Epithelial cell of esophagus (primary cell): ENCODE measurements around the gene GPSM1.

Experiments
- DNase-seq: peaks from one replicate; pipeline ENCODE4 v3.0.0; 2010; ENCODE audit warnings: low read depth
- H3K4me3 ChIP-seq: 2 replicates; pipeline ENCODE4 v1.5.1; 2011; ENCODE audit warnings: mild to moderate bottlenecking, low read length, control low read depth
- TF ChIP-seq, protein P1 (sequence below): IDR thresholded peaks from 2 replicates; pipeline ENCODE4 v1.5.1; 2011; ENCODE audit warnings: low read depth, mild to moderate bottlenecking, low read length, control low read depth, inconsistent platforms; ENCODE audit not compliant: insufficient read depth; ENCODE audit errors: missing control alignments

Gene GPSM1

GRCh38 chr9:136335296-136336155 lies 8.2 kb downstream of the GPSM1 start:
- TF ChIP-seq, protein P1, sequence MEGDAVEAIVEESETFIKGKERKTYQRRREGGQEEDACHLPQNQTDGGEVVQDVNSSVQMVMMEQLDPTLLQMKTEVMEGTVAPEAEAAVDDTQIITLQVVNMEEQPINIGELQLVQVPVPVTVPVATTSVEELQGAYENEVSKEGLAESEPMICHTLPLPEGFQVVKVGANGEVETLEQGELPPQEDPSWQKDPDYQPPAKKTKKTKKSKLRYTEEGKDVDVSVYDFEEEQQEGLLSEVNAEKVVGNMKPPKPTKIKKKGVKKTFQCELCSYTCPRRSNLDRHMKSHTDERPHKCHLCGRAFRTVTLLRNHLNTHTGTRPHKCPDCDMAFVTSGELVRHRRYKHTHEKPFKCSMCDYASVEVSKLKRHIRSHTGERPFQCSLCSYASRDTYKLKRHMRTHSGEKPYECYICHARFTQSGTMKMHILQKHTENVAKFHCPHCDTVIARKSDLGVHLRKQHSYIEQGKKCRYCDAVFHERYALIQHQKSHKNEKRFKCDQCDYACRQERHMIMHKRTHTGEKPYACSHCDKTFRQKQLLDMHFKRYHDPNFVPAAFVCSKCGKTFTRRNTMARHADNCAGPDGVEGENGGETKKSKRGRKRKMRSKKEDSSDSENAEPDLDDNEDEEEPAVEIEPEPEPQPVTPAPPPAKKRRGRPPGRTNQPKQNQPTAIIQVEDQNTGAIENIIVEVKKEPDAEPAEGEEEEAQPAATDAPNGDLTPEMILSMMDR, result no peak
- no peak for DNase-seq
- no peak overlapping the region for H3K4me3 ChIP-seq

GRCh38 chr9:136336156-136336870 lies 9.0 kb downstream of the GPSM1 start:
- TF ChIP-seq, protein P1, result no peak
- no peak overlapping the region for H3K4me3 ChIP-seq
- no peak for DNase-seq

DNA sequence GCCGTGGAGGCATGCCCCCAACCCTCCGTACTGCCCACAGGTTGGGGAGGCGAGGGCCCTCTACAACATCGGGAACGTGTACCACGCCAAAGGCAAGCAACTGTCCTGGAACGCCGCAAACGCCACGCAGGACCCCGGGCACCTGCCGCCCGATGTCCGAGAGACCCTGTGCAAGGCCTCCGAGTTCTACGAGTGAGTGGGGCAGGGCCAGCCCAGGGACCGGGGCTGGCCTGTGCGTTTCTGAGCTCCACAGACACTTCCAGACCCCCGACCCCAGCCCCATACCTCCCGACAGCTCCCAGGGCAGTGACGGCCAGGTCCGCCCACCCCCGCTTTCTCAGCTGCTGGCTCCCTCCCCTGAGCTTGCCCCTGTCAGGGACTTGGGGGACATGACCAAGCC lies 9.5 kb downstream of the GPSM1 start:
- H3K4me3 ChIP-seq, result no peak overlapping the region
- TF ChIP-seq, protein P1, result no peak
- no peak for DNase-seq

GRCh38 chr9:136337416-136338395 lies 10.4 kb downstream of the GPSM1 start:
- no peak for DNase-seq
- no peak overlapping the region for H3K4me3 ChIP-seq
- TF ChIP-seq, protein P1, result no peak

DNA sequence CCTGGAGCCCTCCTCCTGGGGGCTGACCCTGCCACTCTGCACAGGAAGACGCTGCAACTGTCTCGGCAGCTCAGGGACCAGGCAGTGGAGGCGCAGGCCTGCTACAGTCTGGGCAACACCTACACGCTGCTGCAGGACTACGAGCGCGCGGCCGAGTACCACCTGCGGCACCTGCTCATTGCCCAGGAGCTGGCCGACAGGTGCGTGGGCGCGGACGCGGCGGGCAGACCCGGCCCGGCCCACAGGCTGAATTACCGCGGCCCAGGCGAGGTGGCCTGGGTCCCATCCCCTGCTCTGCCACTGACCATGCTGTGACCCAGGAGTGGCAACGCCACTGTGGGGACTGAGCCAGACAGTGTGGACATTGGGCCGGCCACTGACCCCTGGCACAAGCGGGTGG lies 11.2 kb downstream of the GPSM1 start:
- DNase-seq, result no peak
- no peak overlapping the region for H3K4me3 ChIP-seq
- TF ChIP-seq, protein P1, result no peak

DNA sequence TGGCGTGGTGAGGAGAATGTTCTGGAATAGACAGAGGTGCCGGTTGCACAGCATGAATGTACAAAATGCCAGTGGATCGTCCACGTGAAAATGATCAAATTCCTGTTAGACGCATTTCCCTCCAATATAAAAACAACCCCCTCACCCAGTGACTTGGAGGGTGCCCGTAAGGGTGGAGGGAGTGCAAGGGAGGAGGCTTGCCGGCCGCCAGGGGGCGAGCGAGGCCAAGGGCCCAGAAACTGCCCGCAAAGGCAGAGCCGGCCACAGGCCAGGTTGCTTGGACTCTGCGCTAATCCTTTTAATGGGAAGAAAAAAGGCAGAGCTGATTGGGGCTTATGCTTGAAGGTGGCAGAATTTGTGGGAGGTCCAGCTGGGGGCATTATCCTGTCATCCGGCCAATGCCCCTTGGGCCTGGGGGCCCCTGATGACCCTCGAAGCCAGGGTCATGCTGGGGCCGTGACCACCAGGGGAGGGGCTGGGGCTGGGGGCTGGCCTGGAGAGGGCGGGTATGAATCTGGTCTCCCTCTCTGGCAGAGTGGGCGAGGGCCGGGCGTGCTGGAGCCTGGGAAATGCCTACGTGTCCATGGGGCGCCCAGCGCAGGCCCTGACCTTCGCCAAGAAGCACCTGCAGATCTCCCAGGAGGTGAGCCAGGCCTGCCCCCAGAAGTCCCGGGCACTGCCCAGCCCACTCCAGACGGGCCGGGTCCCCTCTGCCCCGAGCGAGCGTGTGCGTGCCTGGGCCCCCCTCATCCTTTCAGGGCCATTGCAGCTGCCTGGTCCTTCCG lies 12.0 kb downstream of the GPSM1 start:
- H3K4me3 ChIP-seq, result no peak overlapping the region
- peak; percentile 72 for DNase-seq

More for the DNA sequence above, 12.0 kb downstream of the GPSM1 start:
- TF ChIP-seq, protein P1, result peak; percentile 94
